Hepatic stellate cell (primary cell): Measurements from ENCODE around the gene GTF2H2C_2.
"Not testable (repeated sequence)": the region's sequence is repeated elsewhere in the genome, so short reads cannot be mapped to it uniquely, and the experiment has no call there.

Experiments
- DNase-seq: peaks from one replicate; pipeline ENCODE4 v3.0.0; 2011; ENCODE audit warnings: low spot score

GTF2H2C_2 gene

GRCh38 chr5:70415117-70415516 is at the start of gene GTF2H2C_2:
GTF2H2C_2 (plus strand) TSS chr5:70415368.
- DNase-seq = not testable (repeated sequence)

- DNase-seq = not testable (repeated sequence)
Observed at GRCh38 chr5:70400984-70401686, 14.0 kb upstream of the GTF2H2C_2 start.

- not testable (repeated sequence) for DNase-seq
Observed at GRCh38 chr5:70421322-70421721, 6.2 kb downstream of the GTF2H2C_2 start.

- not testable (repeated sequence) for DNase-seq
Observed at GRCh38 chr5:70423215-70423614, 8.0 kb downstream of the GTF2H2C_2 start.

GRCh38 chr5:70438518-70438917 is 23.4 kb downstream of the GTF2H2C_2 start:
- DNase-seq = not testable (repeated sequence)

- not testable (repeated sequence) for DNase-seq
Observed at GRCh38 chr5:70449565-70449964, 34.4 kb downstream of the GTF2H2C_2 start.

- DNase-seq = not testable (repeated sequence)
Observed at GRCh38 chr5:70451249-70451984, 36.2 kb downstream of the GTF2H2C_2 start.

GRCh38 chr5:70457093-70457492 is 41.9 kb downstream of the GTF2H2C_2 start:
- DNase-seq = not testable (repeated sequence)

- not testable (repeated sequence) for DNase-seq
Observed at GRCh38 chr5:70459188-70459587, 44.0 kb downstream of the GTF2H2C_2 start.

- not testable (repeated sequence) for DNase-seq
Observed at GRCh38 chr5:70461984-70462383, 46.8 kb downstream of the GTF2H2C_2 start.

GRCh38 chr5:70464019-70464637 is 49.0 kb downstream of the GTF2H2C_2 start:
- DNase-seq = not testable (repeated sequence)

- DNase-seq = not testable (repeated sequence)
Observed at GRCh38 chr5:70469926-70470509, 54.9 kb downstream of the GTF2H2C_2 start.
